MM.1S (cell line): ENCODE measurements around the gene TUBB6.

Experiments
- CTCF ChIP-seq: fragments of 300-600 bp; sonication (generic); IDR thresholded peaks from 2 replicates; pipeline ENCODE4 v1.5.1; 2016; ENCODE audit warnings: antibody characterized with exemption, low read length, mixed read lengths
- EZH2 ChIP-seq: fragments of 300-600 bp; sonication (generic); optimal IDR thresholded peaks from 2 replicates; pipeline ENCODE3; 2017; ENCODE audit warnings: low read depth, mild to moderate bottlenecking, antibody characterized with exemption, low read length, mixed read lengths

GRCh38 chr18:12279781-12280531 is 28.1 kb upstream of the TUBB6 start:
- TF ChIP-seq CTCF, result no peak
- no peak for TF ChIP-seq EZH2
